ENCODE results near the gene EPRS1.

EPRS1 gene

GRCh38 chr1:220046052-220046930 lies at the start of gene EPRS1:
Gene EPRS1 (minus strand): TSS chr1:220046505. CDS start chr1:220046388, 117 bp downstream.
- DNase-seq (ENCODE audit: low spot score), result peak; percentile 95

GRCh38 chr1:220094016-220094911 lies 48.0 kb upstream of the EPRS1 start, which contains the start of gene IARS2:
Gene IARS2 (plus strand): TSS chr1:220094132. CDS start chr1:220094217, 85 bp downstream.
- peak; percentile 89 for DNase-seq (ENCODE audit: low spot score)

GRCh38 chr1:220093361-220094015 lies 47.2 kb upstream of the EPRS1 start:
- no peak for DNase-seq (ENCODE audit: low spot score)

- DNase-seq (ENCODE audit: low spot score), result no peak
These were observed 46.4 kb upstream of the EPRS1 start for GRCh38 chr1:220092694-220093093.

GRCh38 chr1:220089650-220090556 lies 43.6 kb upstream of the EPRS1 start, which contains the start of gene BPNT1:
Gene BPNT1 (minus strand): TSS chr1:220089788. CDS start chr1:220079846, 9,942 bp downstream.
- peak; percentile 94 for DNase-seq (ENCODE audit: low spot score)

DNA sequence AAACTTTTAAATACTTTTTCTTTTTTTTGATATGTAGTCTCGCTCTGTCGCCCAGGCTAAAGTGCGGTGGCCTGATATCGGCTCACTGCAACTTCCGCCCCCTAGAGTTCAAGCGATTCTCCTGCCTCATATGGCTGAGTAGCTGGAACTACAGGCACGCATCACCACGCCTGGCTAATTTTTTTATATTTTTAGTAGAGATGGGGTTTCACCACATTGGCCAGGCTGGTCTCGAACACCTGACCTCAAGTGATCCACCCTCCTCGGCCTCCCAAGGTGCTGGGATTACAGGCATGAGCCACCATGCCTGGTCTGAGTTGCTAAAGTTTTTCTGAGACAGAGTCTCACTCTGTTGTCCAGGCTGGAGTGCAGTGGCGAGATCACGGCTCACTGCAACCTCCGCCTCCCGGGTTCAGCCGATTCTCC lies 40.0 kb upstream of the EPRS1 start:
- peak; percentile 49 for DNase-seq (ENCODE audit: low spot score)

- no peak for DNase-seq (ENCODE audit: low spot score)
These were observed 38.2 kb upstream of the EPRS1 start for GRCh38 chr1:220084460-220084859.

- DNase-seq (ENCODE audit: low spot score), result no peak
These were observed 31.6 kb upstream of the EPRS1 start for GRCh38 chr1:220077887-220078286.

- DNase-seq (ENCODE audit: low spot score), result no peak
These were observed 30.8 kb upstream of the EPRS1 start for GRCh38 chr1:220076861-220077762.

DNA sequence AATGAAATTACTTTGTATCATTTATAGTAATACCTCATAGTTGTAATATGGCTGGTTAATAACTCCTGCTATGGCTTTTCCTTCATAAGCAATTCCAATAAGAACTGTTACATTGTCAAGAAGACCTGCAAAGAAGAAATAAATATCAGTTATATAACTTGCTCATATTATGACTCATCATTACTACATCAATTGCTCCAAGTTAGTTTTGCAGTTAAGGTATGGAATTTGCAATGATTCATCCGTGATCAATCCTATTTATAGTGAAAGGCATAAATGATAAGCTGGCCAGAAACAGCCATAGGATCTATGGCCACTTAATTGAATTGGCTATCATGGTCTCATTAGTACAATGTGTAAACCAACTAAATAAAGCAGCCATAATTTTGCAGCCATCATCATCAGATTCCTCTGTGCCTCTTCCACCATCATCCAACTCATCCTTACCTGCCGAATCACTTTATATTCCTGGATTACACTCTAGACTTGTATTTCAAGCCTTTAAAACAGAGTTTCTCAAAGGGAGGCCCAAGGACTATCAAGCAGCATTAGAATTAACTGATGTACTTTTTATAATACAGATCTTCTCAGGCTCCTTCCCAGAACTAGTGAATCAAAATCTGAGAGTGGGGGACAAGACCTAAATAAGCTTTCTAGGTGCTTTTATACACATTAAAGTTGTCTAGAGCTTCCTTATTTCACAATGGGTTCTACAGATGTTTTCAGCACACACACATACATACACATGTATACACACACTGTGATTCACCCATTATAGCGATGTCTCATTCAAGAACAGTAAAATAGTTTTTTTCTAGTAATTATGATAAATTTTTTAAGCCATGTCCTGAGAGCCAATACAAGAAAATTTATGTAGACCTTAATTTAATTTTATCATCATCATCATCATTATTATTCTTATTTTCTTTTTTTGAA lies 21.2 kb upstream of the EPRS1 start:
- DNase-seq (ENCODE audit: low spot score), result no peak

DNA sequence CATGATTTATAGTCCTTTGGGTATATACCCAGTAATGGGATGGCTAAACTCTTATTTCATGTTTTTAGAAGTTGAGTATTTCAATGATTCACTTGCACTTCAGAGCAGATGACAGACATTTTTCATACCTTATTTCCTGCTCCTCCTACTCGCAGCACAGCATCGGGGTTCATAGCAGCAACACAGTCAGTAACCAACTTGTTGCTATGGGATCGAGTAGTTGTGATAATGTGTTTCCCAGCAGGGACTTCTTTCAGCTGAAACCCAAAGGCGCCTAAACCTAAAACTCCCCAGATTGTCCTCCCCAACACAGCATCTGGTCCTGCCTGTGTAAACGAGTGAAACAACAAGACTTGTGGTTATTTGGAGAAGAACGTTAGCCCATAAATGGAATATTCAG lies 16.3 kb upstream of the EPRS1 start:
- no peak for DNase-seq (ENCODE audit: low spot score)

DNA sequence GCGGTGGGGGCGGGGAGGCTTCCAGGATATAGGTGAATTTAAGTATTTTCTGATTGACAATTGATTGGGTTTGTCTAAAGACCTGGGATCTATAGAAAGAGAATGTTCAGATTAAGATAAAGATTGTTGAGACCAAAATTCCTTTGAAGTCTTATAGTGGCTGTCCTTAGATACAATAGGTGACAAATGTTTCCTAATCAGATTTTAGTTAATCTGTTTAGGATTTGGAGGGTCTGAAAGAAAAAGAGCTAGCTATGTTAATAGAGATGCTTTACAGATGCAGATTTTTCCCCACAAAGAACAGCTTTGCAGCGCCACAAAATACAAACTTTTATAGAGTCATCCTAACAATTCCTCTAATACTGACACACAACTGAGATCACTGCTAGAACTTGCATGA lies 14.6 kb upstream of the EPRS1 start:
- DNase-seq (ENCODE audit: low spot score), result no peak

- DNase-seq (ENCODE audit: low spot score), result no peak
These were observed 10.1 kb upstream of the EPRS1 start for GRCh38 chr1:220056374-220056773.

DNA sequence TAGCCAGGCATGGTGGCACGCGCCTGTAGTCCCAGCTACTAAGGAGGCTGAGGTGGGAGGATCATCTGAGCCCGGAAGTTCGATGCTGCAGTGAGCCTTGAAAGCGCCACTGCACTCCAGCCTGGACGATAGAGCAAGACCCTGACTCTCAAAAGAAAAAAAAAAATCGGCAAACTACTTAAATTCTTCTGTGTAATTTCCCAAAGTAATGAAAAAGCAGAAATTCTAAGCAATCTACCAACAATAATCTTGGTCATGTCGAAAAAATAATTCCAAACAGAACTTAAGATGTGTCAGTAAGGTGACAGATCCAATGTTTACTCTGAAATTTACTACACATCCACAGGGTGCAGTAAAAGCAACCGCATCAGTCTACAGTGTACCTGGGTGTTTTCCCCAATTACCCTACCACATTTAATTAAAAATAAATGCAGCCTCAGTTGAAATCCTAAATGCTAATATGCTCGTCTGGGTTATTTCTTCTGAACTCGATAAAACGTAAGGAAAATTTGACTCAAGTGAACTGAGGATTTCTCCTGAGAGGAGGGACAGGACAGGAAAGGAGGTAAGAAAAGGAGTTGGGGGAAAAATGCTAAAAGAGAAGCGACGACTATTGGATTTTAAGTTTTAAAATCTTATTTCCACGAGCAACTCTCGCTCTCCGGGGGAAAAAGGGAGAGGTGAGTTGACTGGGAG lies 801 bp downstream of the EPRS1 start:
- DNase-seq (ENCODE audit: low spot score), result no peak

DNA sequence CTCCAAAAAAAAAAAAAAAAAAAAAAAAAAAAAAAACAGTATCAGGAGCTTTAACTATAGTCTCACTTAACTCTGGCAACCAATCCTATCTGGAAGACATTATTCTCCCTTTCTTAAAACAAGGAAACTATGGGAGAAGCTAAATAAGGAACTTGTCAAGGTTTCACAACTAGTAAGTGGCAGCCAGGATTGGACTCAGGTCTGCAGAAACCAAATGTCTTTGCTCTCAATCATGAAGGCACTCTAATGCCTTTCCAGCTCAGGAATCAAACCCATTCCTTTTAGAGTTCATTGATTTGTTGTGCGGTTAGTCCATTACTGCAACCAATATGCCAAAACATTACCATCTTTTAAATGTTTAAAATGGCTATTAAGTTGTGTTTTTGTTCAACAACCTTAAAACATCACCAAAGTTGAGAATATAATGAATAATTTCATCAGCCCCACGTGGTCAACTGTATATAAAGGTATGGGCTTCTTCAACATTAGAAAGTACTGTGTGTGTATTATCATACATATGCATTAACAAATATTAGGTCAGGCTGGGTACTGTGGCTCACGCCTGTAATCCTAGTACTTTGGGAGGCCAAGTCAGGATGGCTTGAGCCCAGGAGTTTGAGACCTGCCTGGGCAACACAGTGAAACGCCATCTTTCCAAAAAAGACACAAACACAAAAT lies 1.5 kb downstream of the EPRS1 start:
- DNase-seq (ENCODE audit: low spot score), result no peak

DNA sequence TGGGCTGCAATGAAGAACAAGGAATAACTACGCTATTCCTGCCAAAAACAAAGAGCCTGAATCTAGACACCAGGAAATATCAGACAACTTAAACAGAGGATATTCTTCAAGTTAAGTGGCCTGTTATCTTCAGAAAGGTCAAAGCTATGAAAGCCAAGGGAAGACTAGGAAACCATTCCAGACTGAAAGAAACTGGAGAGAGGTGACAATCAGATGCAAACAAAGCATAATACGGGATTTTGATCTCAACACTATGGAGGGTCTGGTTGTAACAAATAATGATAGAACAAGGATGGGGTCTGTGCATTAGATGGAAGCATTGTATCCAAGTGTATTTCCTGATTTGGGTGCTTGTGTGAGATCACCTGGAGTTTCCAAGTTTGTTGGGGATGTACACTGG lies 2.7 kb downstream of the EPRS1 start:
- DNase-seq (ENCODE audit: low spot score), result no peak

- DNase-seq (ENCODE audit: low spot score), result no peak
These were observed 6.2 kb downstream of the EPRS1 start for GRCh38 chr1:220040028-220040596.

Measured in ecto neural progenitor cell (in vitro differentiated cells).